Osteocyte (in vitro differentiated cells): ENCODE results near the gene BBOX1. TPM values are rescaled to one million over a fixed set of nuclear protein-coding genes. Genes with fewer than 3 reads are reported as not detected.

ENCODE experiments used
- DNase-seq: peaks from one replicate; pipeline ENCODE4 v3.0.0; 2021; ENCODE audit warnings: mixed read lengths; ENCODE audit not compliant: unreplicated experiment; ENCODE audit errors: extremely low spot score
- H3K27ac Mint-ChIP-seq: one replicate; pipeline ENCODE4 v1.8.0; 2021; ENCODE audit warnings: mild to moderate bottlenecking, mixed read lengths; ENCODE audit not compliant: unreplicated experiment
- H3K27me3 Mint-ChIP-seq: one replicate; pipeline ENCODE4 v1.8.0; 2021; ENCODE audit warnings: mixed read lengths; ENCODE audit not compliant: unreplicated experiment
- H3K36me3 Mint-ChIP-seq: one replicate; pipeline ENCODE4 v1.8.0; 2021; ENCODE audit warnings: mixed read lengths; ENCODE audit not compliant: unreplicated experiment
- H3K4me1 Mint-ChIP-seq: one replicate; pipeline ENCODE4 v1.8.0; 2021; ENCODE audit warnings: mixed read lengths; ENCODE audit not compliant: unreplicated experiment
- H3K4me3 Mint-ChIP-seq: one replicate; pipeline ENCODE4 v1.8.0; 2021; ENCODE audit warnings: mild to moderate bottlenecking, moderate library complexity, mixed read lengths; ENCODE audit not compliant: unreplicated experiment
- H3K9me3 Mint-ChIP-seq: one replicate; pipeline ENCODE4 v1.8.0; 2021; ENCODE audit warnings: mixed read lengths; ENCODE audit not compliant: unreplicated experiment
- total RNA-seq: library from RNA; stranded (reverse); gene quantifications from 2 replicates; pipeline ENCODE4 v1.2.1, GENCODE V29; 2021
- TF ChIP-seq, protein P1 (sequence below): fragments of 200-600 bp; sonication (generic); IDR thresholded peaks from 2 replicates; pipeline ENCODE4 v1.5.0; 2021; ENCODE audit warnings: antibody characterized with exemption, mild to moderate bottlenecking, moderate library complexity

Gene BBOX1
- total RNA-seq, 1 donor from 2014 or later, result 2.6 TPM

- Mint-ChIP-seq H3K4me1 (peaks cover 26% of the 10 kb centered on the region), H3K4me3 (no peak overlapping the region), H3K27me3 (peaks cover 5% of the 10 kb centered on the region), H3K36me3 (peaks cover 4% of the 10 kb centered on the region), H3K9me3 (peaks cover 4% of the 10 kb centered on the region), H3K27ac (no peak overlapping the region)
- DNase-seq, result no peak
- TF ChIP-seq, protein P1, sequence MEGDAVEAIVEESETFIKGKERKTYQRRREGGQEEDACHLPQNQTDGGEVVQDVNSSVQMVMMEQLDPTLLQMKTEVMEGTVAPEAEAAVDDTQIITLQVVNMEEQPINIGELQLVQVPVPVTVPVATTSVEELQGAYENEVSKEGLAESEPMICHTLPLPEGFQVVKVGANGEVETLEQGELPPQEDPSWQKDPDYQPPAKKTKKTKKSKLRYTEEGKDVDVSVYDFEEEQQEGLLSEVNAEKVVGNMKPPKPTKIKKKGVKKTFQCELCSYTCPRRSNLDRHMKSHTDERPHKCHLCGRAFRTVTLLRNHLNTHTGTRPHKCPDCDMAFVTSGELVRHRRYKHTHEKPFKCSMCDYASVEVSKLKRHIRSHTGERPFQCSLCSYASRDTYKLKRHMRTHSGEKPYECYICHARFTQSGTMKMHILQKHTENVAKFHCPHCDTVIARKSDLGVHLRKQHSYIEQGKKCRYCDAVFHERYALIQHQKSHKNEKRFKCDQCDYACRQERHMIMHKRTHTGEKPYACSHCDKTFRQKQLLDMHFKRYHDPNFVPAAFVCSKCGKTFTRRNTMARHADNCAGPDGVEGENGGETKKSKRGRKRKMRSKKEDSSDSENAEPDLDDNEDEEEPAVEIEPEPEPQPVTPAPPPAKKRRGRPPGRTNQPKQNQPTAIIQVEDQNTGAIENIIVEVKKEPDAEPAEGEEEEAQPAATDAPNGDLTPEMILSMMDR, result no peak
These were observed 23.5 kb downstream of the BBOX1 start for GRCh38 chr11:27064086-27064485.

- DNase-seq, result no peak
- H3K9me3 Mint-ChIP-seq, result no peaks in the 10 kb centered on the region
- H3K4me3 Mint-ChIP-seq, result no peak overlapping the region
- peaks cover 3% of the 10 kb centered on the region for H3K27me3 Mint-ChIP-seq
- TF ChIP-seq, protein P1, result no peak
- H3K4me1 Mint-ChIP-seq, result peaks cover 14% of the 10 kb centered on the region
- H3K27ac Mint-ChIP-seq, result no peak overlapping the region
- peaks cover 2% of the 10 kb centered on the region for H3K36me3 Mint-ChIP-seq
These were observed 34.6 kb downstream of the BBOX1 start for GRCh38 chr11:27075192-27075591.

DNA sequence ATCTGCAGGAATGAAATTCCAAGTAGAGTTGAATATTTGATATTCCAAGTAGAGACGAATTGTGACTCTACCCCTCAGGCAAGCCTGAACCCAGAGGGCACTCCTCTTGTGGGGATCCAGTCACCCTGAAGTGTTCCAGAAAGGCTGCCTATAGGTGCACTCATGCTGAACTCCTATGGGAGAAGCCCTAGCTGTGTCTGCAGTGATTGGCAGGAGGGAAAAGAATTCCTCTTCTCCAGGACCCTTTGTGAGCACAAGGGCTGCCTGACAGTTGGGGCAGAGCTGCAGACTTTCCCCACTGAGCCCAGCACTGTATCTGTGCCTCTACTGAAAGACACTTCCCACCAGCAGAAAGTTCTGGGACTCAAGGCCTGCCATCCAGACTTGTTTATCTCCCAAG is 35.0 kb downstream of the BBOX1 start:
- Mint-ChIP-seq H3K27me3 (peaks cover 3% of the 10 kb centered on the region), H3K4me3 (no peak overlapping the region), H3K9me3 (no peaks in the 10 kb centered on the region), H3K36me3 (peaks cover 2% of the 10 kb centered on the region), H3K4me1 (peaks cover 14% of the 10 kb centered on the region), H3K27ac (no peak overlapping the region)
- DNase-seq, result no peak
- TF ChIP-seq, protein P1, result no peak

- H3K36me3 Mint-ChIP-seq, result peaks cover 2% of the 10 kb centered on the region
- H3K27ac Mint-ChIP-seq, result no peak overlapping the region
- peaks cover 3% of the 10 kb centered on the region for H3K27me3 Mint-ChIP-seq
- TF ChIP-seq, protein P1, result no peak
- no peaks in the 10 kb centered on the region for H3K9me3 Mint-ChIP-seq
- H3K4me3 Mint-ChIP-seq, result no peak overlapping the region
- DNase-seq, result no peak
- peaks cover 14% of the 10 kb centered on the region for H3K4me1 Mint-ChIP-seq
These were observed 35.5 kb downstream of the BBOX1 start for GRCh38 chr11:27076121-27076589.

- DNase-seq, result no peak
- H3K4me3 Mint-ChIP-seq, result no peak overlapping the region
- no peaks in the 10 kb centered on the region for H3K9me3 Mint-ChIP-seq
- no peak overlapping the region for H3K27ac Mint-ChIP-seq
- TF ChIP-seq, protein P1, result no peak
- H3K27me3 Mint-ChIP-seq, result peaks cover 3% of the 10 kb centered on the region
- peaks cover 3% of the 10 kb centered on the region for H3K36me3 Mint-ChIP-seq
- peaks cover 26% of the 10 kb centered on the region for H3K4me1 Mint-ChIP-seq
These were observed 40.4 kb downstream of the BBOX1 start for GRCh38 chr11:27081056-27081455.
